ENCODE results near the gene NMNAT3. TPM values are rescaled to one million over a fixed set of nuclear protein-coding genes. Genes with fewer than 3 reads are reported as not detected.

NMNAT3 gene
- total RNA-seq, 2 experiments from 2014 or later, result 5.9 to 6.1 TPM

GRCh38 chr3:139674571-139675260, 3.1 kb downstream of the NMNAT3 start:
- Mint-ChIP-seq H3K9me3 (ENCODE audit: low read depth) (no peaks in the 10 kb centered on the region), H3K4me3 (no peak overlapping the region), H3K27ac (no peak overlapping the region), H3K4me1 (peaks cover 11% of the 10 kb centered on the region), H3K27me3 (no peaks in the 10 kb centered on the region), H3K36me3 (ENCODE audit: low read depth) (no peaks in the 10 kb centered on the region)
- intact Hi-C loops (cut with DNase I, micrococcal nuclease), result no loop called here
- CTCF ChIA-PET, result no interaction called here
- POLR2A ChIA-PET, result interaction anchor here (0.7 kb wide), 1 partner anchor 12 kb away, joined by 3 read pairs; no protein-coding TSS in a partner anchor
- ATAC-seq, result no peak
- no peak for DNase-seq

GRCh38 chr3:139672884-139673283, 4.9 kb downstream of the NMNAT3 start:
- H3K4me1 Mint-ChIP-seq, result peaks cover 9% of the 10 kb centered on the region
- CTCF ChIA-PET, result no interaction called here
- intact Hi-C loops (cut with DNase I, micrococcal nuclease), result no loop called here
- ATAC-seq, result no peak
- no peaks in the 10 kb centered on the region for H3K36me3 Mint-ChIP-seq (ENCODE audit: low read depth)
- H3K4me3 Mint-ChIP-seq, result no peak overlapping the region
- POLR2A ChIA-PET, result interaction anchor here (0.5 kb wide), 1 partner anchor 59 kb away, joined by 3 read pairs; no protein-coding TSS in a partner anchor
- DNase-seq, result no peak
- no peaks in the 10 kb centered on the region for H3K27me3 Mint-ChIP-seq
- no peak overlapping the region for H3K27ac Mint-ChIP-seq
- no peaks in the 10 kb centered on the region for H3K9me3 Mint-ChIP-seq (ENCODE audit: low read depth)

GRCh38 chr3:139671863-139672646, 5.7 kb downstream of the NMNAT3 start:
- POLR2A ChIA-PET, result no interaction called here
- H3K27ac Mint-ChIP-seq, result no peak overlapping the region
- no peak for ATAC-seq
- no peak for DNase-seq
- H3K4me1 Mint-ChIP-seq, result peaks cover 7% of the 10 kb centered on the region
- CTCF ChIA-PET, result no interaction called here
- peaks cover 1% of the 10 kb centered on the region for H3K36me3 Mint-ChIP-seq (ENCODE audit: low read depth)
- intact Hi-C loops (cut with DNase I, micrococcal nuclease), result no loop called here
- no peak overlapping the region for H3K4me3 Mint-ChIP-seq
- H3K9me3 Mint-ChIP-seq (ENCODE audit: low read depth), result no peaks in the 10 kb centered on the region
- H3K27me3 Mint-ChIP-seq, result no peaks in the 10 kb centered on the region

GRCh38 chr3:139671107-139671506, 6.7 kb downstream of the NMNAT3 start:
- POLR2A ChIA-PET, result no interaction called here
- intact Hi-C loops (cut with DNase I, micrococcal nuclease), result no loop called here
- H3K4me1 Mint-ChIP-seq, result no peaks in the 10 kb centered on the region
- peaks cover 2% of the 10 kb centered on the region for H3K36me3 Mint-ChIP-seq (ENCODE audit: low read depth)
- CTCF ChIA-PET, result no interaction called here
- DNase-seq (no peak), ATAC-seq (no peak)
- no peaks in the 10 kb centered on the region for H3K9me3 Mint-ChIP-seq (ENCODE audit: low read depth)
- no peak overlapping the region for H3K4me3 Mint-ChIP-seq
- no peak overlapping the region for H3K27ac Mint-ChIP-seq
- no peaks in the 10 kb centered on the region for H3K27me3 Mint-ChIP-seq

- peaks cover 6% of the 10 kb centered on the region for H3K36me3 Mint-ChIP-seq (ENCODE audit: low read depth)
- H3K27me3 Mint-ChIP-seq, result no peaks in the 10 kb centered on the region
- no peak overlapping the region for H3K4me3 Mint-ChIP-seq
- intact Hi-C loops (cut with DNase I, micrococcal nuclease), result no loop called here
- ATAC-seq (no peak), DNase-seq (no peak)
- ChIA-PET CTCF (no interaction called here), POLR2A (no interaction called here)
- H3K9me3 Mint-ChIP-seq (ENCODE audit: low read depth), result no peaks in the 10 kb centered on the region
- H3K4me1 Mint-ChIP-seq, result no peaks in the 10 kb centered on the region
- H3K27ac Mint-ChIP-seq, result no peak overlapping the region
These were observed 7.6 kb downstream of the NMNAT3 start for GRCh38 chr3:139670196-139670595.

- peaks cover 6% of the 10 kb centered on the region for H3K36me3 Mint-ChIP-seq (ENCODE audit: low read depth)
- H3K27ac Mint-ChIP-seq, result no peak overlapping the region
- no peaks in the 10 kb centered on the region for H3K4me1 Mint-ChIP-seq
- intact Hi-C loops (cut with DNase I, micrococcal nuclease), result no loop called here
- H3K4me3 Mint-ChIP-seq, result no peak overlapping the region
- ATAC-seq (no peak), DNase-seq (no peak)
- ChIA-PET POLR2A (no interaction called here), CTCF (no interaction called here)
- no peaks in the 10 kb centered on the region for H3K27me3 Mint-ChIP-seq
- H3K9me3 Mint-ChIP-seq (ENCODE audit: low read depth), result no peaks in the 10 kb centered on the region
These were observed 9.4 kb downstream of the NMNAT3 start for GRCh38 chr3:139668332-139668731.

GRCh38 chr3:139664958-139665357, 12.8 kb downstream of the NMNAT3 start:
- Mint-ChIP-seq H3K4me1 (no peaks in the 10 kb centered on the region), H3K4me3 (no peak overlapping the region), H3K9me3 (ENCODE audit: low read depth) (no peaks in the 10 kb centered on the region), H3K27me3 (no peaks in the 10 kb centered on the region), H3K27ac (no peak overlapping the region), H3K36me3 (ENCODE audit: low read depth) (peaks cover 6% of the 10 kb centered on the region)
- ATAC-seq (no peak), DNase-seq (no peak)
- POLR2A ChIA-PET, result no interaction called here
- CTCF ChIA-PET, result no interaction called here
- intact Hi-C loops (cut with DNase I, micrococcal nuclease), result no loop called here

GRCh38 chr3:139660269-139660668, 17.5 kb downstream of the NMNAT3 start:
- ChIA-PET CTCF (interaction anchor here (0.7 kb wide), 1 partner anchor 1234 kb away, joined by 3 read pairs; no protein-coding TSS in a partner anchor), POLR2A (no interaction called here)
- H3K4me3 Mint-ChIP-seq, result no peak overlapping the region
- DNase-seq, result no peak
- no peaks in the 10 kb centered on the region for H3K4me1 Mint-ChIP-seq
- no peaks in the 10 kb centered on the region for H3K27me3 Mint-ChIP-seq
- intact Hi-C loops (cut with DNase I, micrococcal nuclease), result no loop called here
- H3K27ac Mint-ChIP-seq, result no peak overlapping the region
- no peak for ATAC-seq
- peaks cover 1% of the 10 kb centered on the region for H3K36me3 Mint-ChIP-seq (ENCODE audit: low read depth)
- no peaks in the 10 kb centered on the region for H3K9me3 Mint-ChIP-seq (ENCODE audit: low read depth)

- ATAC-seq (no peak), DNase-seq (no peak)
- H3K27me3 Mint-ChIP-seq, result no peaks in the 10 kb centered on the region
- ChIA-PET POLR2A (no interaction called here), CTCF (no interaction called here)
- no peak overlapping the region for H3K4me3 Mint-ChIP-seq
- H3K36me3 Mint-ChIP-seq (ENCODE audit: low read depth), result no peaks in the 10 kb centered on the region
- no peak overlapping the region for H3K27ac Mint-ChIP-seq
- intact Hi-C loops (cut with DNase I, micrococcal nuclease), result no loop called here
- no peaks in the 10 kb centered on the region for H3K4me1 Mint-ChIP-seq
- no peaks in the 10 kb centered on the region for H3K9me3 Mint-ChIP-seq (ENCODE audit: low read depth)
These were observed 18.3 kb downstream of the NMNAT3 start for GRCh38 chr3:139659511-139659910.

- no peaks in the 10 kb centered on the region for H3K36me3 Mint-ChIP-seq (ENCODE audit: low read depth)
- no peak overlapping the region for H3K27ac Mint-ChIP-seq
- no peak overlapping the region for H3K4me3 Mint-ChIP-seq
- POLR2A ChIA-PET, result no interaction called here
- intact Hi-C loops (cut with DNase I, micrococcal nuclease), result no loop called here
- H3K9me3 Mint-ChIP-seq (ENCODE audit: low read depth), result no peaks in the 10 kb centered on the region
- no peak for ATAC-seq
- CTCF ChIA-PET, result no interaction called here
- no peak for DNase-seq
- H3K27me3 Mint-ChIP-seq, result no peaks in the 10 kb centered on the region
- H3K4me1 Mint-ChIP-seq, result no peaks in the 10 kb centered on the region
These were observed 19.8 kb downstream of the NMNAT3 start for GRCh38 chr3:139657936-139658335.

GRCh38 chr3:139657434-139657833, 20.3 kb downstream of the NMNAT3 start:
- ATAC-seq (no peak), DNase-seq (no peak)
- H3K36me3 Mint-ChIP-seq (ENCODE audit: low read depth), result no peaks in the 10 kb centered on the region
- no peaks in the 10 kb centered on the region for H3K27me3 Mint-ChIP-seq
- no peaks in the 10 kb centered on the region for H3K4me1 Mint-ChIP-seq
- no peak overlapping the region for H3K27ac Mint-ChIP-seq
- intact Hi-C loops (cut with DNase I, micrococcal nuclease), result no loop called here
- CTCF ChIA-PET, result no interaction called here
- no peaks in the 10 kb centered on the region for H3K9me3 Mint-ChIP-seq (ENCODE audit: low read depth)
- POLR2A ChIA-PET, result no interaction called here
- no peak overlapping the region for H3K4me3 Mint-ChIP-seq

- DNase-seq, result no peak
- Mint-ChIP-seq H3K27me3 (no peaks in the 10 kb centered on the region), H3K27ac (no peak overlapping the region), H3K9me3 (ENCODE audit: low read depth) (no peaks in the 10 kb centered on the region), H3K36me3 (ENCODE audit: low read depth) (no peaks in the 10 kb centered on the region), H3K4me3 (no peak overlapping the region), H3K4me1 (no peaks in the 10 kb centered on the region)
- CTCF ChIA-PET, result no interaction called here
- no peak for ATAC-seq
- intact Hi-C loops (cut with DNase I, micrococcal nuclease), result no loop called here
- POLR2A ChIA-PET, result no interaction called here
These were observed 21.7 kb downstream of the NMNAT3 start for GRCh38 chr3:139655909-139656595.

Measured in activated CD4-positive, alpha-beta T cell treated with anti-CD3 and anti-CD28 coated beads for 36 hours (primary cell).